ENCODE data around the gene PLEKHA6.

GRCh38 chr1:204304067-204304466 is 55.7 kb downstream of the PLEKHA6 start:
- no peak for TF ChIP-seq CTCF (IDR thresholded peaks at IDR 0.05)
- no peak for TF ChIP-seq POLR2A (IDR thresholded peaks at IDR 0.05)
